Ecto neural progenitor cell (in vitro differentiated cells): Measurements from ENCODE around the gene EZR.
"Not testable (repeated sequence)": the region's sequence is repeated elsewhere in the genome, so short reads cannot be mapped to it uniquely, and the experiment has no call there.

ENCODE experiments used
- DNase-seq: peaks from one replicate; pipeline ENCODE4 v3.0.0-alpha.2; 2018; ENCODE audit warnings: low spot score

Gene EZR

GRCh38 chr6:158797331-158798310 is 21.5 kb downstream of the EZR start:
- DNase-seq: no peak

- DNase-seq: no peak
These were observed 22.8 kb downstream of the EZR start for GRCh38 chr6:158796353-158796752.

- DNase-seq: no peak
These were observed 23.7 kb downstream of the EZR start for GRCh38 chr6:158795516-158795915.

GRCh38 chr6:158793432-158793831 is 25.7 kb downstream of the EZR start:
- DNase-seq: no peak

GRCh38 chr6:158792505-158792904 is 26.7 kb downstream of the EZR start:
- DNase-seq: not testable (repeated sequence)

- DNase-seq: no peak
These were observed 27.8 kb downstream of the EZR start for GRCh38 chr6:158791274-158791855.

GRCh38 chr6:158789115-158789917 is 29.9 kb downstream of the EZR start:
- no peak for DNase-seq

- no peak for DNase-seq
These were observed 31.8 kb downstream of the EZR start for GRCh38 chr6:158787395-158787794.

GRCh38 chr6:158786645-158787304 is 32.4 kb downstream of the EZR start:
- DNase-seq: no peak

GRCh38 chr6:158785036-158785435 is 34.1 kb downstream of the EZR start:
- DNase-seq: no peak

- no peak for DNase-seq
These were observed 34.7 kb downstream of the EZR start for GRCh38 chr6:158784505-158784904.

- no peak for DNase-seq
These were observed 35.3 kb downstream of the EZR start for GRCh38 chr6:158783851-158784250.

GRCh38 chr6:158783167-158783450 is 36.1 kb downstream of the EZR start:
- DNase-seq: no peak

- no peak for DNase-seq
These were observed 36.6 kb downstream of the EZR start for GRCh38 chr6:158782432-158783166.

- DNase-seq: no peak
These were observed 37.3 kb downstream of the EZR start for GRCh38 chr6:158781692-158782373.

- no peak for DNase-seq
These were observed 38.0 kb downstream of the EZR start for GRCh38 chr6:158780988-158781691.

- no peak for DNase-seq
These were observed 38.8 kb downstream of the EZR start for GRCh38 chr6:158780246-158780884.

GRCh38 chr6:158778005-158778527 is 41.1 kb downstream of the EZR start:
- DNase-seq: no peak

- DNase-seq: no peak
These were observed 41.7 kb downstream of the EZR start for GRCh38 chr6:158777510-158777909.

- DNase-seq: no peak
These were observed 42.4 kb downstream of the EZR start for GRCh38 chr6:158776737-158777136.
